ENCODE results near the gene KANSL2.
"Not testable (repeated sequence)": the region's sequence is repeated elsewhere in the genome, so short reads cannot be mapped to it uniquely, and the experiment has no call there.

The KANSL2 gene

DNA sequence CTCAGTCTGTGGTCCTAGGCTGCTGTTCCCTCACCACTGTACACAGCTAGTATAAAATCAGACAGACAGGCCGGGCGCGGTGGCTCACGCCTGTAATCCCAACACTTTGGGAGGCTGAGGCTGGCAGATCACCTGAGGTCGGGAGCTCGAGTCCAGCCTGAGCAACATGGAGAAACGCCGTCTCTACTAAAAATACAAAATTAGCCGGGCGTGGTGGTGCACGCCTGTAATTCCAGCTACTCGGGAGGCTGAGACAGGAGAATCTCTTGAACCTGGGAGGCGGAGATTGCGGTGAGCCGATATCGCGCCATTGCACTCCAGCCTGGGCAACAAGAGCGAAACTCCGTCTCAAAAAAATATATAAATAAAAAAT, 481 bp upstream of the KANSL2 start:
- not testable (repeated sequence) for DNase-seq

DNA sequence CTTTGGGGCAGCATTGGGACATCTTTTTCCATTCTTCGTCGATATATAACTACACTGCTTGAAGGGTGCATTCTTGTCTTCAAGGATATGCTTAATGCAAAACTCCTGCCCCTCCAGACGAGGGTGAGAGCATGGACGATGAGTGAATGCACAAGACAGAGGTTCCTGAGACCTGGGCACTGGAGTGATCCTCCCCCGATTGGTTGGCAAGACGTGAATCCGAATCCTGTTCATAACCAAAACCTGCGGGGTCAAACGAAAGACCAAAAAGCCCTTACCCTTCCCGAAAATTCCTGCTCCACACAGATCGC, 684 bp downstream of the KANSL2 start:
- no peak for DNase-seq

DNA sequence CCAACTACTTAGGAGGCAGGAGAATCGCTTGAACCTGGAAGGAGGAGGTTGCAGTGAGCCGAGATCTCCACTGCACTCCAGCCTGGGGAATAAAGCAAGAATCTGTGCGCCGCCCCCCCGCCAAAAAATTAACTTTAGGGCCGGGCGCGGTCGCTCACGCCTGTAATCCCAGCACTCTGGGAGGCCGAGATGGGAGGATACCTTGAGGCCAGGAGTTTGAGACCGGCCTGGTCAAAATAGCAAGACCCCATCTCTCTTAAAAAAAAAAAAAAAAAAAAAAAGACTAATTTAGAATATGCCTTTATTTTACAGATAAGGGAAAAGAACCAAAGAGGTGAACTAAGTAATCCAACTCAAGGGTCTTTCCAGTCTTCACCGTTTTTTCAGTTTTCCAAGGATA, 1.2 kb downstream of the KANSL2 start:
- no peak for DNase-seq

DNA sequence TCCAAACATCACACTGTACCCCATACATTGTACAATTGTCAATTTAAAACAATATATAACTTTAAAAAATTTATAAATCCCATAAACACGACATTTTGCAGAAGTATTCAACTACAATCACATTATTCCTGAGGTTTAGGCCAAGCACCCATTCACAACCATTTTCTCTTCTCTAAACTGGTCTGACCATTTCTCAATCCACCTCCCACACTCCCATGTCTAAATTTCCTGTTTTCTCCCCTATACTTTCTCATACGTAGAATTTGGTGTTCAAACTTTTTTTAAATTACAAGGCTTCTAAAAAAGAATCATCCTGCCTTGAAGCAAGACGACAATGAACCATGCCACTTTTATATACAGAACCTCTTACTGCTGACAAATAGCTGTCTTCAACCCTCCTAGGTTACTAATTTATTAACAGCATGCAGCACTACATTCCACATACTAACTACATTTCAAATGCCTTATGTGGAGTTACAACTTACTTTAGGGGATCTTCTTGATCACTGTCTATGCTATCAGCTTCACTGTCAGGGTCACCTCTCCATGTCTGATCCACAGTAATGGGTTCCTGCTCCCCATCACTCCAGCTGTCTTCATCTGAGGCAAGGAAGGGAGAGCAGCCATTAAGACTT, 3.4 kb downstream of the KANSL2 start:
- no peak for DNase-seq

DNA sequence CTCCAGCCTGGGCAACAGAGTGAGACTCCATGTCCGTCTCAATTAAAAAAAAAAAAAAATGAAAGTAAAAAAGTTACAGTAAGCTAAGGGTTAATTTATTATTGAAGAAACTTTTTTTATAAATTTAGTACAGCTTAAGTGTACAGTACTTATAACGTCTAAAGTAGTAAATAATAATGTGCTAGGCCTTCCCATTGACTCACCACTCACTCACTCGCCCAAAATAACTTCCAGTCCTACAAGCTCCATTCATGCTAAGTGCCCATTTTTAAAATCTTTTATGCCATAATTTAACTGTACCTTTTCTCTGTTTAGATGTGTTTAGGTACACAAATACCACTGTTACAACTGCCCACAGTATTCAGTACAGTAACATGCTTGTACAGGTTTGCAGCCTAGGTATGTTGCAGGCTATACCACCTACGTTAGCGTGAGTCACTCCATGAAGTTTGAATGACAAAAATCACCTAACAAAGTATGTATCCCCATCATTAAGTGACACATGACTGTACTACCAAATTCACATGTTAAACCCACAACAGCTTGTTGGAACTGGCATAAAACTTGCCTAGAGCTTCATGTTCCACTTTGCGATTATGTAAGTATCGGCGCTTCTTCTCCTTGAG, 10.7 kb downstream of the KANSL2 start:
- DNase-seq, result no peak

DNA sequence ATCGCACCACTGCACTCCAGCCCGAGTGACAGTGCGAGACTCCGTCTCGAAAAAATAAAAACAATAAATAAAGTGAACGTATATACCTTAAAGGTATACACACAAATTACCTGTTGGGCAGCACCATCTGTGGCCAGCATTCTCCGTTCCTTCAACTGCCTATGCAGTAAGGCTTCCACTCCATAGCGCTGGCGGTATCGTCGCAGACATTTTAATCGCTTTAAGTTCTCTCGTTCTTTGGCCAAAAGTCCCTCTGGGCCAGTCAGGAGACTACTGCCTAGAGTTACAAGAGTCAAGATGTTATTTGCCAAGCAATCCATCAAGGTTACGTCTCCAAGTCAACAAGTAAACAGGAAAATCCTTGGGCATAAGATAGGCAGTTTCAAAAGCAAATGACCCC, 13.0 kb downstream of the KANSL2 start:
- DNase-seq, result no peak

DNA sequence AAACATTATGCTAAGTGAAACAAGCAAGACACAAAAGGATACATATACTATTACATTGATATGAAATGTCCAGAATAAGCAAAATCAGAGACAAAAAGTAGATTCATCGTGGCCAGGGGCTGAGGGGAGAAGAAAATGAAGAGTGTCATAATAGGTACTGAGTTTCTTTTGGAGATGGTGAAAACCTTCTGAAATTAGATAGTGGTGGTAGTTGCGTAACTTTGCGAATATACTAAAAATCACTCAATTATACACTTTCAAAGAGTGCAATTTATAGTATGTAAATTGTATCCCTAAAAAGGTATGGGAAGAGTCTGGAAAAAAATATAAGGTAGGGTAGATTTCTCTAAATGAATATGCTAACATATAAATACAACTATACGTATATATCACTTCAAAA, 22.2 kb downstream of the KANSL2 start:
- no peak for DNase-seq

DNA sequence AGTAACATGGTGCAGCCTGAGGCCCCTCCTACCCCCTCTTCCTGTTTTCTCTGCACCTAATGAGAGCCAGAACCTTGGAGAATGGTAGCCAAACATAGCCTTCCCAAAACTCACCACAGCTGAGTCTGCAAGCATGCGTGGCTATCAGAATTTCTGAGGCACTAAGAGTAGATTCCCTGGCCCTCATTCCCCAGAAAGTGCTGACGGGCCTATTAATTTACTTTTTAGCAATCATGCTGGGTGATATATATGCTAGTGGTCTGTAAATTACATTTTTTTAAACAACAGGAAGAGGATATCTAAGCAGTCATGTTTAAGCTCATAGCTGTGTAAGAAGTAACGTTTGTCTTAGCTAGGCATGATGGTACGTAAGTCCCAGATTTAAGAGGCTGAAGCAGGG, 30.4 kb downstream of the KANSL2 start:
- no peak for DNase-seq

DNA sequence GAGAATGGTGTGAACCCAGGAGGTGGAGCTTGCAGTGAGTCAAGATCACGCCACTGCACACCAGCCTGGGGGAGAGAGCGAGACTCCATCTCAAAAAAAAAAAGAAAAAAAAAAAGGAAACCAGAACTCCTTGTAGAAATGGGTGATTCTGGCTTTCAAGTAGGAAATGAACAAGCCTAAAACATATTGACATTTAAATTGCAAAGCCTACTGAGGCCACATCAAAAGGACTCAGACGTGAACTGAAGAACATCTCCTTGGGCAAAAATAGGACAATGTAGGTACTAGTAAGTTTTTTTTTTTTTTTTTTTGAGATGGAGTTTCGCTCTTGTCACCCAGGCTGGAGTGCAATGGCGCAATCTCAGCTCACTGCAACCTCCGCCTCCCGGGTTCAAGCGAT, 36.7 kb downstream of the KANSL2 start:
- not testable (repeated sequence) for DNase-seq

DNA sequence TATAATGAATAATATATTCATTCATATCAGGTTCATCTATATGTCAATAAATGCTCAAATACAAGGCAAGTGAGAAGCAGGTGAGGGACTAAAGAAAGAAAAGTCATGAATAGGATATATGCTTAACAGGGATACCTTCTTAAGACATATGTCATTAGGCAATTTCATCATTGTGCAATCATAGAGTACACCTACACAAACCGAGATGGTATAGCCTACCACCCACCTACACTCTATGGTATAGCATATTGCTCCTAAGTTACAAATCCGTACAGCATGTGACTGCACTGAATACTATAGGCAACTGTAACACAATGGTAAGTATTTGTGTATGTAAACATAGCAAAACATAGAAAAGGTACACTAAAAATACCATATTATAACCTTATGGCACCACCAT, 39.0 kb downstream of the KANSL2 start:
- no peak for DNase-seq

DNA sequence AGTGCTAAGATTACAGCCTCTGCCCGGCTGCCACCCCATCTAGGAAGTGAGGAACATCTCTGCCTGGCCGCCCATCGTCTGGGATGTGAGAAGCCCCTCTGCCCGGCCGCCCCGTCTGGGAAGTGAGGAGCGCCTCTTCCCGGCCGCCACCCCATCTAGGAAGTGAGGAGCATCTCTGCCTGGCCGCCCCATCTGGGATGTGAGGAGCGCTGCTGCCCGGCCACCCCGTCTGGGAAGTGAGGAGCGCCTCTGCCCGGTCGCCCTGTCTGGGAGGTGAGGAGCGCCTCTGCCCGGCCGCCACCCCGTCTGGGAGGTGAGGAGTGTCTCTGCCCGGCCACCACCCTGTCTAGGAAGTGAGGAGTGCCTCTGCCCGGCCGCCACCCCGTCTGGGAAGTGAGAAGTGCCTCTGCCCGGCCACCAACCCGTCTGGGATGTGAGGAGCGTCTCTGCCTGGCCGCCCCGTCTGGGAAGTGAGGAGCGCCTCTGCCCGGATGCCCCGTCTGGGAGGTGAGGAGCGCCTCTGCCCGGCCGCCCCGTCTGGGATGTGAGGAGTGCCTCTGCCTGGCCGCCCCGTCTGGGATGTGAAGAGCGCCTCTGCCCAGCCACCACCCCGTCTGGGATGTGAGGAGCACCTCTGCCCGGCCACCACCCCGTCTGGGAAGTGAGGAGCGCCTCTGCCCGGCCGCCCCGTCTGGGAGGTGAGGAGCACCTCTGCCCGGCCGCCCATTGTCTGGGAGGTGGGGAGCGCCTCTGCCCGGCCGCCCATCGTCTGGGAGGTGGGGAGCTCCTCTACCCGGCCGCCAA, 40.1 kb downstream of the KANSL2 start:
- not testable (repeated sequence) for DNase-seq

DNA sequence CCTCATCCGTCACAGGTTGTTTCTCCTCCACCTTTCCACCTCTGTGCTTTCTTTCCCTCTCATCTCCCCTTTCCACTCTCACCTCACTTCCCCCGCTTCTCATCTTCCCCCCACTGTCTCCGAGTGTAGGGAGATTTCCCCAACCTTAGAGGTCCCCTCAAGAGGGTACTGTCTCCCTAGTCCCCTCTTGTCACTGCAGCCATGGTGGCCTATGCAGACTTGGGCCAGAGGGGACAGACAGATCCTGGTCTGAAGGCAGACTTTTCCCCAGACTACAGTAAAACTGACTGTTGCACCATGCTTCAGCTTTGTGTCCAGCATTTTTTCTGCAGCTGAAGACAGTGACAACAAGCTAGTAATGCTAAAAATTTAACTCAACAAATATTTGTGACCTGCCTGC, 41.2 kb downstream of the KANSL2 start:
- DNase-seq, result no peak

DNA sequence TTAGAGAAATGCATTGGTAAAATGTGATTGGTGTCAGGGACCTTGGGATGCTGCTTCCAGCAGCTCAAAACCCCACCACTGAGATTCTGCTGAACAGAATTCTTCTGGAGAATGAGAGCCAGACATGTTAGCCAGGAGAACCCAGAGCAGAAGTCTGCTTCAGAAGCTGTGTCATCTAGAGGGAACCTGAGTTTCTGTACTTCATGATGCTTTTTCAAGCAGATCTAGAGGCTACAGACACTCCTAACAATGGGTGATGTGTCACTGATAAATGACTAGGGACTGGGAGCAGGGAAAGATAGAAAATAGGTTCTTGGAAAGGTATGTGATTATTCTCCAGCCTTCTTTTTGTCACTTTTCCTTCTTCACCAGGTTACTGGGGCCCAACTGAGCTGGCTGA, 41.6 kb downstream of the KANSL2 start:
- no peak for DNase-seq

DNA sequence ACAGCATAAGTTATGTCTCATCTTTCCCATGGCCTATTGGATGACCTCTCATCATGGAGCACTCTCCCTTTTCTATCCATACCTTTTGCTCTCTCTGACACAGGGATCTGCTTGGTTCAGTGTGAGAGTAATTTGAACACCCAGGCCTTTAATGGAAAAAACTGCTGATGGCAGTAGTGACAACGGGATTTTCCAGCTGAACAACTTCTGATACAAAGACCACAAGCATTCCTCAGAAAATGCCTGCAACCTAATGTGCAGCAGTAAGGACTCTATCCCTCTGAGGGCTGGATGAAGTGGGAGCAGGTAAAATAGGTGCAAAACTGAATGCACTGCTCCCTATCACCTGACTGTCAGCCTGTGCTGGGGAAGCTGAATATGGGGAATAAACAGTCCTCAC, 51.0 kb downstream of the KANSL2 start:
- DNase-seq, result no peak

DNA sequence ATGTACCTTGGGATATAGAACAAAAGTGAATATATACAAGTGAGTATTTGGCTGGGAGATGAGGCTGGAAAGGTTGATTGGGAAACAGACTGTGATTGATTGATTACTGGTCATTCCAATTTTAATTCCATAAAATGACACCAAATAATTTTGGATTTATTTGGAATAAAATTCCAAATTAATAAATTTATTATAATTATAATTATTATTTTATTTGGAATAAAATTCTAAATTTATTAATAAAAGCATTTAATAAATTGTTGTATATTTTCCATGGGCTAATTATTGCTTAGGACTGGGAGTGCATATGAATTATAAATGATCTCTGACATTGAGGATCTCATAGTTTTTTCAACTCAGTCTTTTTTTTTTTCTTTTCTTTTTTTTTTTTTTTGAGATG, 51.7 kb downstream of the KANSL2 start:
- no peak for DNase-seq

DNA sequence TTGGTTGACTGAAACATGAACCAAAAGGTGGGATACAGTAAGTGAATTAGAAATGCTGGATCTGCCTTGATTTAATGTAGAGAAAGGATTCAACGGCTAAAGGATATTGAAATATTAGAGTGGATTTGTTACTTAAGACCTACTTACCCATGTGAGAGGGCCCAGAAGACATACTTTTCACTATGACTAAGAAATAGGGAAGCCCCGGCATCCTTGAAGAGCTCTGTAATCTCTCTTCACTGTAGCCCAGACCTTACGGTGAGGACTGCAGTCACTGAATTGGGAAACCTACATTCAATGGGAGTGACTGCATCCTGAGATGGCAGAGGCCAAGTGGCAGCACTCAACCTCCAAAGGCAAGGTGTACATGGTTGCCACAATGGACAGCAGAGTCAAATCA, 52.5 kb downstream of the KANSL2 start:
- no peak for DNase-seq

DNA sequence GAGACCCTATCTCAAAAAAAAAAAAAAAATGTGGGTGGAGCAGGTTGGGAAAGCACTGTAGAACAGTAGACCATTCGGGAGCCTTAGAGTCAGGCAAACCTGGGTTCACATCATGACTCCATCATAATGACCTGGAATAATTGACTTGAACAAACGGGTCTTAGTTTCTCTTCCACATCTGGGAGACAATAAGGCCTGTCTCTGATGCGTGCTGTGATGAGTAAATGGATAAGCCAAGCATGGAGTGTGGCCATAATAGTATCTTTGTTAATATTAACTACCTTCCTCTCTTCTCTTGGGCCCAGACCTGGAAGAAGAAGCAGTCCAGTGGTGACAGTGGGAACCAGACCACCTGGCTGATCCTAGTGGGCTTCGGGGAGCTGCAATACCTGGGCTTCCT, 54.5 kb downstream of the KANSL2 start:
- no peak for DNase-seq

DNA sequence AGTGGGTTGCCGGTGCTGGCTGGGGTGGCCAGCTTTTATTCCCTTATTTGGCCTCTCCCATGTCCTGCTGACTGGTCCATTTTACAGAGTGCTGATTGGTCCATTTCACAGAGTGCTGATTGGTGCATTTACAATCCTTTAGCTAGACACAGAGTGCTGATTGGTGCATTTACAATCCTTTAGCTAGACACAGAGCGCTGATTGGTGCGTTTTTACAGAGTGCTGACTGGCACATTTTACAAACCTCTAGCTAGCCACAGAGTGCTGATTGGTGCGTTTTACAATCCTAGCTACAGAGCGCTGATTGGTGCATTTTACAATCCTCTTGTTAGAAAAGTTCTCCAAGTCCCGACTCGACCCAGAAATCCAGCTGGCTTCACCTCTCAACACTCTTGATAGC, 59.0 kb downstream of the KANSL2 start:
- not testable (repeated sequence) for DNase-seq

DNA sequence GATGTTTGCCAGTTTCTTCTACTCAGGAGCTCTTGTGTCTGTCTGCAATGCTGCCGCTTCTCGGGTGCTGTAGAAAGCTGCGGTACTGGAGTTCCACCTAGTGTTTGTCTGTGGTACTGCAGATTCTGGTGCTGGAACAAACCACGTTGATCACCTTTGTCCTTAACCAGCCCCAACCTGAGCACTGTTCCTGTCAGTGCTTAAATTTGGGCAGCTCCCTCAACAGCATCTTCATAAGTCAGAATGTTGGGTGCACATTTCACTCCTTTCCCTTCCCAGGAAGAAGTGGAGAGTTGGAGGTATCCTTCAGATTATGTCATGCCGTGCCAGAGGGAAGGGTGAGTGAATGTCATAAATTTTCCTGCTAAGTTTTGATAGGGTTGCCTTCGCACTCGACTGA, 63.5 kb downstream of the KANSL2 start:
- DNase-seq, result no peak

DNA sequence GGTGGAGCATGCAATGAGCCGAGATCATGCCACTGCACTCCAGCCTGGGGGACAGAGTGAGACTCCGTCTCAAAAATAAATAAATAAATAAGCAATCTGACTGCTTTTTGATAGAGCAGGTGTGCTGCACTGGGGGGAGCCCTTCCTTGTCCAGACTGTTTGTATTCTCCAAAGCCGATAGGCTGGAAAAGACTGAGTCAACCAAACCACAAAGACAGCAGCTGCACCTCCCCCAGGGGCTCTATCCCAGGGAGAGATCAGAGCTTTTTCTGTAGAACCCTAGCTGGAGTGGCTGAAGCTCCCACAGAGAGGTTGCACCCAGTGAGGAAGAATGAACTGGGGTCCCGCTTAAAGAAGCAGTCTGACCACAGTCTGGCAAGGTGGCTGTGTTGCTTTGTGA, 66.4 kb downstream of the KANSL2 start:
- no peak for DNase-seq

DNA sequence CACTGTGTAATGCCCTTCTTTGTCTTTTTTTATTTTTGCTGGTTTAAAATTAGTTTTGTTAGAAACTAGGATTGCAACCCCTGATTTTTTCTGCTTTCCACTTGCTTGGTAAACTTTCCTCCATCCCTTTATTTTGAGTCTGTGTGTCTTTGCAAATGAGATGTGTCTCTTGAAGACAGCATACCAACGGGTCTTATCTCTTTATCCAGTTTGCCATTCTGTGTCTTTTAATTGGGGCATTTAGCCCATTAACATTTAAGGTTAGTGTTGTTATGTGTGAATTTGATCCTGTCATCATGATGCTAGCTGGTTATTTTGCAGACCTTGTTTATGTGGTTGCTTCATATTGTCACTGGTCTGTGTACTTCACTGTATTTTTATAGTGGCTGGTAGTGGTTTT, 68.7 kb downstream of the KANSL2 start:
- no peak for DNase-seq
